ENCODE results near the gene MRPS34.
"Not testable (repeated sequence)": the region's sequence is repeated elsewhere in the genome, so short reads cannot be mapped to it uniquely, and the experiment has no call there.

MRPS34 gene

DNA sequence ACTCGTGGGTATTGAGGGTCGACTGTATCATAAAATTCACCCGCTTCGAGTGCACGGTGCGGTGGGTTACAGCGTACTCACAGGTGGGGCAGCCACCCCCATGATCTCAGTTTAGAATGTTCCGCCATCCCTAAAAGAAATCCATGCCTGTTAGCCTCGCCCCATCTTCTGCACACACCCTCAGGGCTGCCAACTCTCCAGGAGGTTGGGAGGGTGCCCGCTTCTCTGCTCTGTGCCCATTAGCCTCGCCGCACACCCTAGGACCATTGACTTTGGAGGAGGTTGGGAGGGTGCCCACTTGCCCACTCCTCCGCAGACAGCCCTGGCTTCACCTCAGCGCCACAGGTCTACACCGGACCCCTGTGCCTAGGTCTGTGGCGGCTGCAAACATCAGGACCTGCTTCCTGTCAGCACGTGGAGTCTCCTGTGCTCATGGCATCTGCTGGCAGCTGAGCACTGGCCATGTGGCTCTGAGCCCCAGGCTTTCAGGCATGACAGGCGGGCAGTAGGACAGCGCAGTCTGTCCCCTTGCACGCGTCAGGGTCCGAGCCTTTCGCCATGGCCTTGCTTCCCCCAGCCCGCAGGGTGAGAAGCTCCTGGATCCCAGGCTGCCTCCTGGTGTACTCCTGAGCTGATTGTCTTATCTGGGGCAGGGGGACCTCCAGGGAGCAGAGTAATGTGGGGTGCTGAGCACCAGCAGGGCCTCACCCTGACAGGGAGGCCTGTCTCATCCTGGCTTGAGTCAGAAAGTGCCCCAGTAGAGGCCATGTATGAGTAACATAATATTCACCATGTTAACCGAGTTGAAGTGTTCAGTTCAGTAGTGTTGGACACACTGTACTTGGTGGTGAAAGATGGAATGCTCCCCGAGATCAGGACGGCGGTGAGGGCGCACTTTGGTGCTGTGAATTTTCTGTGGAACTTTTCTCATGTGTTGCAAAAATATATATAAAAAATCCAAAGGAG is 23.5 kb downstream of the MRPS34 start:
- no peak for DNase-seq

DNA sequence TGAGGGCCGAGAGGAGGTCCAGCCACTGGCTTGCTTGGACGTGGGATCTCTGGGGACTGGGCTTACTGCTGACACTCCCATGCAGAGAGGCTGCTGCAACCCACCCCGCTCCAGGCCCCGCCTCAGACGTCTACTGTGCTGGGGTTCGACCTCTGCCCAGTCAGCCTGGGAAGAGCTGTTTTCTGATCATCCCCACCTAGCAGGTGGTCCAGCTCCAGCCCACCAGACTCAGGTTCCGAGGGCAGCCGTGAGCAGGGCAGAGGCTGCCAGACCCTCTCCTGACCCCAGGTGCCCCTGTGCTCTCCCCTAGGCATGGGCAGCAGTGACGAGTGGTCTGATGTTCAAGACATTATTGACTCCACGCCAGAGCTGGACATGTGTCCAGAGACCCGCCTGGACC is 25.0 kb downstream of the MRPS34 start:
- DNase-seq, result no peak

DNA sequence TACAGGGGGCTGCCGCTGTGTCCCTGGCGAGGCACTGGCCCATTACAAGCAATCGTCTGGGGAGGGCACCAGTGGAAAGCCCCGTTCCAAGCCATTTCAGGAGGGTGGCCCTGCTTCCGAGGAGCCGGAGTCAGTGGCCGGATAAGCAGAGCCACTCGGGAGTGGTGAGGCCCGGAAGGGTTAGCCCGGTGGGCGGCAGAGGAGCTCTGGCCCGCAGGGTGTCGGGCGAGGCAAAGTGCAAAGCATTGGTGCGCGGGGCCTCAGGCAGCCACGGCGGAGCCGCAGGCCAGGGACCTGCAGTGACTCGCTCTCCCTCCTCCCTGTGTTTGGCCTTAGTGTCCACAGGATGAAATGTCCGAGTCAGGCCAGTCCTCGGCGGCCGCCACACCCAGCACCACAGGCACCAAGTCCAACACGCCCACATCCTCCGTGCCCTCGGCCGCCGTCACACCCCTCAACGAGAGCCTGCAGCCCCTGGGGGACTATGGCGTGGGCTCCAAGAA is 26.2 kb downstream of the MRPS34 start:
- DNase-seq, result no peak

DNA sequence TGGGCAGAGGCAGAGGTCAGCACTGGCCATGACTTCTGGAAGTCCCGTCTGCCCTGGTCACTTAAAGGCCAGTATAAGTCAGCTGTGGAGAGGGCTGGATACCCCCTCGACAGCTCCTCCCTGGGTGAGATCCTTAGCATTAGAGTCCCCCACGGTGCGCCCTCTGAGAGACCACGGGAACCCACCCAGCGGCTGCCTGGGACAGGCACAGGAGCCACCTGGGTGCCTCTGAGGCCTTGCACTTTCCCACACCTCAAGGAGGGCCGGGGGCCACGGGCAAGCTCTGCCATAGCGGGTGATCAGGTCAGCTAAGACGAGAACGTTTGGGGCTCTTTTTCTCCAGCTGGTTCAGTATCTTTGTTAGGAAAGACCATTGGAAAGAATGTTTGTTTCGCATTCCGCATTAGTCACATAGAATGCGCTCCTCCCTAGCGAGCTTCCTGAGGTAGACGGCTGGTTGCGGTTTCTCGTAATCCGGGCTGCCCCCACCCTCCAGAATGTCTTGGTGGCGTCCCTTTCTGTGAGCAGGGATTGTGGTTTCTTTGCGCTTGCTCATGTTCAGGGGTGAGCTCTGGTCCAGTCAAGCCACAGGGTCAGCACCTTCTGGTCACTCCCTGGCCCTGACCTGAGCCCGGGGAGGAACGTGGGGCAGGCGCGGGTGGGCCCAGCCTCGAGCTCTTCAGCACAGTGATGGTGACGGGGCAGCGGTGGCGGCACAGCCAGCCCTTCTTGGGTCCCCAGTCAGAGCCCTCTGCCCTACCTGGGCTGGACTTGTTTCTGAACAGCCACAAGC is 26.8 kb downstream of the MRPS34 start:
- peak; percentile 82 for DNase-seq

DNA sequence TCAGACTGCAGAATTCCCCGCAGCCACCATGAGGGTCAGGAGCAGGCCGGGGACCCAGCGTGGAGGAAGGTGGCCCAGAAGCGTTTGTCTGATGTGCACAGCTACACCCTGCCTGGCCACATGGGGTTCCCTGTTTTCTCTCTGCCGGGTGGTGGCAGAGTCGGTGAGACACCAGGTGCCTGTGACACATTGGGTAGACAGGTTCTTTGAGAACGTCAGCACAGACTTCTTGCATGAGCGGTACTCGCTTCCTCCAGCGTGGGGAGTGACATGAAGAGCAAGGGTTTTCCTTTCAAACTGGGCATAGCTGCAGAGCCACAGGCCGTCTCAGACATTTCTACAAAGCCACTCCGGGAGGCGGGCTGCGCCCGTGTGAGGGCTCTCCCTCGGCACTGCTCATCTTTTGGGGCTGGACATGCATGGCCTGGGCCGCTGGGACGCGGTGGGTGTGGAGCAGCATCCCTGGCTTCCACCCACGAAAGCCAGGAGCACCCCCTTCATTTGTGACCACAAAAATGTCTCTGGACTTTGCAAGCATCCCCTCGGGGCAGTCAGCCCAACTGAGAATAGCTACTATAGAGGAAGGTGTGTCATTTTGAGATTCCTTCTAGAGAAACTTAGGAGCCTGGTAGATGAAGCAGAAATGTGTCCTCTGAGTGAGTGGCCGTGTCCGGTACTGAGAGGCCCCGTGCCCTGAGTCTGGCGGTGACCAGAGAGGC is 27.6 kb downstream of the MRPS34 start:
- DNase-seq, result peak; percentile 89

DNA sequence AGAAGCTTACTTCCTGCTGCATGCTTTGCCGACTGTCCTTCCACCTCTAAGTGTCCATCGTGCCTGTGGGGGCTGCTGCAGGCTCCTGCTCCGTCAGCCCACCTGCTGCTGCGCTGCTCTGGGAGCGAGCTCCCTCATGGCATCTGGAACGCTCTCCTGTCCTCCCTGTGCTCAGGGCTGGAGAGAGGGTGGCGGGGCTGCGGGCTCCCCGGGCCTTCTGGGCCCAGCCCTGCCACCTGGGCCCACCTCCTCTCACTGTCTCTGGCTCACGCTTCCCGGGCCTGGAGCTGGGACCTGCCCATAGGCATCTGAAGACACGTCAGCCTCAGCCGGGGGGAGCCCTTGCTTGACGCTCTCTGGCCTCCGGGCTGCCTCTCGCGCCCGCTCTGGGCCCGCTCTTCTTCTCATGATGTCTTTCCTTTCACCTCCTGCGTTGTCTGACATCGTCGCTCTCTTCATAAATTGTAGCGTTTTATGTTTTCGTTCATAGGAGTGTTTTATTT is 28.5 kb downstream of the MRPS34 start:
- no peak for DNase-seq

- DNase-seq, result no peak
Measured at GRCh38 chr16:1743376-1744337, 29.3 kb downstream of the MRPS34 start.

GRCh38 chr16:1741553-1742165 is 31.3 kb downstream of the MRPS34 start:
- DNase-seq, result no peak

GRCh38 chr16:1740781-1741490 is 32.0 kb downstream of the MRPS34 start:
- DNase-seq, result no peak

- no peak for DNase-seq
Measured at GRCh38 chr16:1740234-1740633, 32.7 kb downstream of the MRPS34 start.

- no peak for DNase-seq
Measured at GRCh38 chr16:1734816-1735215, 38.1 kb downstream of the MRPS34 start.

DNA sequence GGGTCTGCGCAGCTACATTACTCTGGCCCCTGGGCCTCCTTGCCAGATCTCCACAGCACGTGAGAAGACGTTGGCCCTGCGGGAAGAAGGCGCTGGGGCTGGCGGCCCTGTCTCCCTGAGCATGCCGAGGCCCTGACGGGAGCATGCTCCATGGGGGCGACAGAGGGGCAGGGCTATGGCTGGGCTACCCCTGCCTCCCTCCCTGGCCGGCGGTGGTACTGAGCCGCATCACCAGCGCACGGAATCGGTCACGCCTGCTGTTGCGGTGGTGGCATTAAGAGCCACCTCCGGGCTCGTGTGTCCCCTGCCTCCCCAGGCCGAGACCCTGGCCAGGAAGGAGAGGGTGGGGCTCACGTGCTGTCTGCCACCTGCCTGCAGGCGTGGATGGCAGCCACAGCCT is 38.8 kb downstream of the MRPS34 start:
- no peak for DNase-seq

DNA sequence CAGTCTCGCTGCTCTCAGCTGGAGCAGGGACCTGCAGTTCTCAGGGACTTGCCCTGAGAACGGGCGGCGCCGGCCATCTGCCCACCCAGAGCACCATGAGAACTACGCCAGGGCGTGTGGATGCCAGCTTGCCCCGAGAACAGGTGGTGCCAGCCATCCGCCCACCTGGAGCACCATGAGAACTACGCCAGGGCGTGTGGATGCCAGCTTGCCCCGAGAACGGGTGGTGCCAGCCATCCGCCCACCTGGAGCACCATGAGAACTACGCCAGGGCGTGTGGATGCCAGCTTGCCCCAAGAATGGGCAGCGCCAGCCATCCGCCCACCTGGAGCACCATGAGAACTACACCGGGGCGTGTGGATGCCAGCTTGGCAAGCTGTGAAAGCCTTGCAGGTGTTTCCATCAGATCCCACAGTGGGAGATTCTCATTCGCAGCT is 40.4 kb downstream of the MRPS34 start:
- not testable (repeated sequence) for DNase-seq

- DNase-seq, result no peak
Measured at GRCh38 chr16:1732071-1732470, 40.9 kb downstream of the MRPS34 start.

DNA sequence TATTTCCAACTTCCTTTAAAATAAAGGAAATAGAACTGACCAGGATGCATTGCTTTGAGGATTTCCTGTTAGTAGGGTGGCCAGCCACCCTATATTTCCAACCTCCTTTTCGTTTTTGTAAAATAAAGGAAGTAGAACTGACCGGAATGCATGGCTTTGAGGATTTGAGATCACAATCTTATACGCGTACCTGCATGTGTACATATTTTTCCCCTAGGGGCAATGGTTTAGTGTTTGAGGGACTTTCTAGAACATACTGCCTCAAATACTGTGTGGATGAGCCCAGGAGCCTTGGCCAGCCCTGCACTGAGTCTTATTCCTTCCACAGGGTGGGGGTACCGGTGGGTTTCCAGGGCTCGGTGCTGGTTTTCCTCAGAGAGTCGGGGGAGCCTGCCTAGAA is 41.3 kb downstream of the MRPS34 start:
- no peak for DNase-seq

GRCh38 chr16:1731073-1731472 is 41.9 kb downstream of the MRPS34 start:
- no peak for DNase-seq

- no peak for DNase-seq
Measured at GRCh38 chr16:1729445-1729844, 43.5 kb downstream of the MRPS34 start.

- DNase-seq, result no peak
Measured at GRCh38 chr16:1729026-1729425, 43.9 kb downstream of the MRPS34 start.

GRCh38 chr16:1727651-1728624 is 45.0 kb downstream of the MRPS34 start:
- DNase-seq, result no peak
